Measurements from ENCODE around the gene LACTB.

- TF ChIP-seq EZH2 (IDR thresholded peaks at IDR 0.05; ENCODE audit: borderline replicate concordance) = no peak
- TF ChIP-seq CTCF (IDR thresholded peaks at IDR 0.05; ENCODE audit: poor library complexity) = no peak
- TF ChIP-seq EZH2phosphoT487 (IDR thresholded peaks at IDR 0.05; ENCODE audit: low read depth, severe bottlenecking, unreplicated experiment) = no peak
These were observed 35.6 kb downstream of the LACTB start, which contains the start of gene RPS27L for GRCh38 chr15:63157118-63157843.
